MM.1S (cell line): ENCODE results near the gene IMPA2.

Experiments used
- DNase-seq: peaks from one replicate; pipeline ENCODE4 v3.0.0-alpha.2; 2015
- H2AFZ ChIP-seq: fragments of 300-600 bp; sonication (generic); 2 replicates; pipeline ENCODE4 v1.6.0; 2016; ENCODE audit warnings: antibody characterized with exemption, low read length
- H3F3A ChIP-seq: fragments of 300-600 bp; sonication (generic); 2 replicates; pipeline ENCODE4 v1.6.1; 2016; ENCODE audit warnings: mild to moderate bottlenecking, antibody characterized with exemption, low read length, moderate library complexity, mixed read lengths; ENCODE audit not compliant: insufficient read depth
- H3K27ac ChIP-seq: fragments of 300-600 bp; sonication (generic); 2 replicates; pipeline ENCODE4 v1.5.1; 2016; ENCODE audit warnings: mild to moderate bottlenecking, low read length
- H3K27me3 ChIP-seq: fragments of 300-600 bp; sonication (generic); replicated peaks from 2 replicates; pipeline ENCODE4 v1.6.0; 2016; ENCODE audit warnings: low read length; ENCODE audit not compliant: insufficient read depth
- H3K36me3 ChIP-seq: fragments of 300-600 bp; sonication (generic); replicated peaks from 2 replicates; pipeline ENCODE4 v1.6.1; 2016; ENCODE audit warnings: mild to moderate bottlenecking, low read length, mixed read lengths; ENCODE audit not compliant: insufficient read depth
- H3K4me1 ChIP-seq: fragments of 300-600 bp; sonication (generic); 2 replicates; pipeline ENCODE4 v1.6.1; 2016; ENCODE audit warnings: low read length, mixed read lengths
- H3K4me2 ChIP-seq: fragments of 300-600 bp; sonication (generic); 2 replicates; pipeline ENCODE4 v1.6.0; 2016; ENCODE audit warnings: low read depth, low read length
- H3K4me3 ChIP-seq: fragments of 300-600 bp; sonication (generic); 2 replicates; pipeline ENCODE4 v1.5.1; 2016; ENCODE audit warnings: low read length, mixed read lengths
- H3K79me2 ChIP-seq: fragments of 300-600 bp; sonication (generic); 2 replicates; pipeline ENCODE4 v1.6.1; 2016; ENCODE audit warnings: mixed run types, low read length, mixed read lengths
- H3K9ac ChIP-seq: fragments of 300-600 bp; sonication (generic); 2 replicates; pipeline ENCODE4 v1.6.1; 2016; ENCODE audit warnings: low read length, mixed read lengths
- H3K9me2 ChIP-seq: fragments of 300-600 bp; sonication (generic); replicated peaks from 2 replicates; pipeline ENCODE4 v1.6.1; 2016; ENCODE audit warnings: mild to moderate bottlenecking, low read length, mixed read lengths; ENCODE audit not compliant: insufficient read depth
- H3K9me3 ChIP-seq: fragments of 300-600 bp; sonication (generic); replicated peaks from 2 replicates; pipeline ENCODE4 v1.6.1; 2016; ENCODE audit warnings: mild to moderate bottlenecking, low read length, mixed read lengths; ENCODE audit not compliant: insufficient read depth
- H4K20me1 ChIP-seq: fragments of 300-600 bp; sonication (generic); 2 replicates; pipeline ENCODE4 v1.6.1; 2016; ENCODE audit warnings: mild to moderate bottlenecking, low read length, moderate library complexity, mixed read lengths; ENCODE audit not compliant: insufficient read depth
- EZH2 ChIP-seq: fragments of 300-600 bp; sonication (generic); optimal IDR thresholded peaks from 2 replicates; pipeline ENCODE3; 2017; ENCODE audit warnings: low read depth, mild to moderate bottlenecking, antibody characterized with exemption, low read length, mixed read lengths
- EZH2phosphoT487 ChIP-seq: fragments of 300-600 bp; sonication (generic); IDR thresholded peaks from 2 replicates; pipeline ENCODE4 v1.6.1; 2018; ENCODE audit warnings: antibody characterized with exemption, low read length
- TF ChIP-seq, protein P1 (sequence below): fragments of 300-600 bp; sonication (generic); IDR thresholded peaks from 2 replicates; pipeline ENCODE4 v1.5.1; 2016; ENCODE audit warnings: antibody characterized with exemption, low read length, mixed read lengths

The IMPA2 gene

GRCh38 chr18:12014521-12015415, 33.5 kb downstream of the IMPA2 start:
- Histone ChIP-seq H3K36me3 (no peaks in the 10 kb centered on the region), H3K4me3 (no peak overlapping the region)

DNA sequence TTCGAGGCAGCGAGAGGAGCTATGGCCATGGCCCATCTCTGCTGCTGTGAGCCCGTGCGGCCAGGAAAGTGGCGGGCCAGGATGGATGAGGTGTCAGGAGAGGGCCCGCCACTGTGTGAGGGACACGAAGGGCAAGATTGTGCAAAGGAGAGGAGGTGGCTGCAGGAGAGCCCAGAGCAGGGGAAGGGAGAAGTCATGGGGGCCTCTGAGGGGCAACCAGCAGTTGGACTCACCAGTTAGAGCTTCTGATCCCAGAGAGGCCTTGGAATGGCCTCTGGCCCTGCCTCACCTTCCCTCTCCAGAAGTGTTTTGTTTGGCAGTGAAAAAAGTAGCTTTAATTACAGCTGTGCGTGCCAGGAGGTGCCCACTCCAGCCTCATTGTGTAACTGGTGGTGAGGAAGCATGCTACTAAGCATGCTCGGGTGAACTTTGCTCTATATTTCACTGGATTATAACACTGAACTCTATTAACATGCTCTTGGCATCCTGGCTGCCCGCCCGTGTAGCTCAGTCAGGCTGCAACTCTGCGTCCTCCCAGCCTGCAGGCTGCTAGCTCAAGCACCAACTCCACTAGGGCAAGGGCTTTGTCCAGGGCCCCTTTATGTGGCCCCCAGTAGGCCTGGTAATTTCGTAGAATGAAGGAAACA, 34.2 kb downstream of the IMPA2 start:
- Histone ChIP-seq H3K4me2 (no peak overlapping the region), H3K9ac (no peak overlapping the region), H3K27ac (no peak overlapping the region), H4K20me1 (no peaks in the 10 kb centered on the region), H3K79me2 (no peaks in the 10 kb centered on the region), H3K36me3 (no peaks in the 10 kb centered on the region), H3K9me2 (no peaks in the 10 kb centered on the region), H3K27me3 (no peaks in the 10 kb centered on the region), H3F3A (no peaks in the 10 kb centered on the region), H3K4me3 (no peak overlapping the region), H3K4me1 (0 out of 2 replicates have a peak, but pooled peaks cover 1% of the 10 kb centered on the region), H3K9me3 (no peaks in the 10 kb centered on the region), H2AFZ (no peak overlapping the region)
- no peak for DNase-seq
- TF ChIP-seq EZH2 (no peak), EZH2phosphoT487 (no peak)
- TF ChIP-seq, protein P1, sequence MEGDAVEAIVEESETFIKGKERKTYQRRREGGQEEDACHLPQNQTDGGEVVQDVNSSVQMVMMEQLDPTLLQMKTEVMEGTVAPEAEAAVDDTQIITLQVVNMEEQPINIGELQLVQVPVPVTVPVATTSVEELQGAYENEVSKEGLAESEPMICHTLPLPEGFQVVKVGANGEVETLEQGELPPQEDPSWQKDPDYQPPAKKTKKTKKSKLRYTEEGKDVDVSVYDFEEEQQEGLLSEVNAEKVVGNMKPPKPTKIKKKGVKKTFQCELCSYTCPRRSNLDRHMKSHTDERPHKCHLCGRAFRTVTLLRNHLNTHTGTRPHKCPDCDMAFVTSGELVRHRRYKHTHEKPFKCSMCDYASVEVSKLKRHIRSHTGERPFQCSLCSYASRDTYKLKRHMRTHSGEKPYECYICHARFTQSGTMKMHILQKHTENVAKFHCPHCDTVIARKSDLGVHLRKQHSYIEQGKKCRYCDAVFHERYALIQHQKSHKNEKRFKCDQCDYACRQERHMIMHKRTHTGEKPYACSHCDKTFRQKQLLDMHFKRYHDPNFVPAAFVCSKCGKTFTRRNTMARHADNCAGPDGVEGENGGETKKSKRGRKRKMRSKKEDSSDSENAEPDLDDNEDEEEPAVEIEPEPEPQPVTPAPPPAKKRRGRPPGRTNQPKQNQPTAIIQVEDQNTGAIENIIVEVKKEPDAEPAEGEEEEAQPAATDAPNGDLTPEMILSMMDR: no peak

More at GRCh38 chr18:12014521-12015415, 33.5 kb downstream of the IMPA2 start:
- H3K27me3 ChIP-seq: no peaks in the 10 kb centered on the region
- no peak overlapping the region for H3K27ac ChIP-seq
- no peak overlapping the region for H2AFZ ChIP-seq
- H3K4me1 ChIP-seq: 0 out of 2 replicates have a peak, but pooled peaks cover 9% of the 10 kb centered on the region
- H4K20me1 ChIP-seq: no peaks in the 10 kb centered on the region
- no peaks in the 10 kb centered on the region for H3K9me2 ChIP-seq
- no peaks in the 10 kb centered on the region for H3K79me2 ChIP-seq
- H3K9me3 ChIP-seq: no peaks in the 10 kb centered on the region
- H3K4me2 ChIP-seq: no peak overlapping the region
- no peak overlapping the region for H3K9ac ChIP-seq
- TF ChIP-seq EZH2: no peak
- H3F3A ChIP-seq: no peaks in the 10 kb centered on the region
- no peak for DNase-seq

- H3K9me3 ChIP-seq: no peaks in the 10 kb centered on the region
- no peaks in the 10 kb centered on the region for H3K36me3 ChIP-seq
Measured at GRCh38 chr18:12017081-12017480, 35.8 kb downstream of the IMPA2 start.

More at GRCh38 chr18:12017081-12017480, 35.8 kb downstream of the IMPA2 start:
- Histone ChIP-seq H3K27me3 (no peaks in the 10 kb centered on the region), H2AFZ (no peak overlapping the region), H3K79me2 (no peaks in the 10 kb centered on the region), H3K9me2 (no peaks in the 10 kb centered on the region), H3K4me3 (no peak overlapping the region), H4K20me1 (no peaks in the 10 kb centered on the region), H3K4me1 (no peaks in the 10 kb centered on the region), H3F3A (no peaks in the 10 kb centered on the region), H3K27ac (no peak overlapping the region), H3K4me2 (no peak overlapping the region), H3K9ac (no peak overlapping the region)
- TF ChIP-seq EZH2 (no peak), EZH2phosphoT487 (no peak)
- TF ChIP-seq, protein P1: no peak
- no peak for DNase-seq
